ENCODE measurements around the gene TMEM63A.

Gene TMEM63A

DNA sequence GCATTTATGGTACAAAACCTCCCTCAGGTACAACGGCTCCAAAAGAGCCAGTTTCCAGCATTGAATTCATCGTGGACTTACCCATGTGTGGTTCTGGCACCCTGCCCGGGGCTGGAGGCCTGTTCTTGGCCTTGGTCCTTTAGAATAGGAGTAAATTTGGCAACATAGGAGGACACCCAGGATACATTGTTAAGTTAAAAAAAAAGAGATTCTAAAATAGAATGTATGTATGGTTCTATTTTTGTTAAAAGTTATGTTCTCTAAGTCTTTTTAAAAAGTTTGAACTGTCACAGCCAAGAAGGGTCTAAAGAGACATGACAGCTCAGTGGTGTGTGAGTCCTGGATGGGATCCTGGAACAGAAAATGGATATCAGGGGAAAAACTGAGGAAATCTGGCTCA, 46.3 kb downstream of the TMEM63A start:
- no peak for DNase-seq (ENCODE audit: extremely low read depth, insufficient read length)

DNA sequence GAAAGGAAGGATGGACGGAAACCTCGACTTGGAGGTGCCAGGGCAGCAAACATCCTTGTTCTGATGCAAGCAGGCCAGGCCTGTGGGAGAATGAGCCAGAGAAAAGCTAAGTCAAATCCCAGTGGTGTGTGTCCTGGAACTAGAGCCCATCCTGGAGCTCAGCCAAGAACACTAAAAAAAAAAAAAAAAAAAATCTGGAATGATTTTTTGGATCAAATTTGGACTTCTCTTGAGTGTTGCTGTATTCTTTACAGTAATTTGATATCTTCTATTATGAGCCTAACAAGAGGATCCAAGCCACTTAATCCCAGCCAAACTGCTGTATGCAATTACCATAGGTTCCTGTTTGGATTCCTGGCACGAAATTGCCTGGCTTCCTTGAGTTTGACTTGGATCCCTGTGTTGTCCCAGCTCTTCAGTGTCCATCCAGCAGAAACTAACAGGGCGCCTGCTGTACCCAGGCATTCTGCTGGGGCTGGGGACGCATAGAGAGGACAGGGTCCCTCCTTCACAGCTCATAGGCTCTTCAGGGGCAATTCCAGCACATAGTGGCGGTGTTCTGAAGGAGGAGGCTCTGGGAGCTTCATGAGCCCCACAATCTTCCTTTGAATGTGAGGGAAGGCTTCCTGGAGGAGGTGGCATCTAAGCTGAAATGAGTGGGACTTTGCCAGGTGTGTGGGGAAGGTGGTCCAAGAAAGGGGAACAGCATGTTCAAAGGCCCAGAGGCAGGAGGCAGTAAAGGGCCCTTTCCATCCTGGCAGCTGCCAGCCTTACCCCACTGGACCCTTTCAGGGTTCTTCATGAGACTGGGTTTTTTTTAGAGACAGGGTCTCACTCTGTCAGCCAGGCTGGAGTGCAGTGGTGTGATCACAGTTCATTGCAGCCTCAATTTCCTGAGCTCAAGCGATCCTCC, 47.5 kb downstream of the TMEM63A start:
- Histone ChIP-seq H3K4me3 (replicated peaks; ENCODE audit: low read depth, low read length) (no peak overlapping the region), H3K27me3 (replicated peaks; ENCODE audit: control insufficient read depth, insufficient read depth, low read length) (no peaks in the 10 kb centered on the region), H3K36me3 (ENCODE audit: control insufficient read depth, insufficient read depth, low read length) (no peaks in the 10 kb centered on the region)
- TF ChIP-seq, protein P1, sequence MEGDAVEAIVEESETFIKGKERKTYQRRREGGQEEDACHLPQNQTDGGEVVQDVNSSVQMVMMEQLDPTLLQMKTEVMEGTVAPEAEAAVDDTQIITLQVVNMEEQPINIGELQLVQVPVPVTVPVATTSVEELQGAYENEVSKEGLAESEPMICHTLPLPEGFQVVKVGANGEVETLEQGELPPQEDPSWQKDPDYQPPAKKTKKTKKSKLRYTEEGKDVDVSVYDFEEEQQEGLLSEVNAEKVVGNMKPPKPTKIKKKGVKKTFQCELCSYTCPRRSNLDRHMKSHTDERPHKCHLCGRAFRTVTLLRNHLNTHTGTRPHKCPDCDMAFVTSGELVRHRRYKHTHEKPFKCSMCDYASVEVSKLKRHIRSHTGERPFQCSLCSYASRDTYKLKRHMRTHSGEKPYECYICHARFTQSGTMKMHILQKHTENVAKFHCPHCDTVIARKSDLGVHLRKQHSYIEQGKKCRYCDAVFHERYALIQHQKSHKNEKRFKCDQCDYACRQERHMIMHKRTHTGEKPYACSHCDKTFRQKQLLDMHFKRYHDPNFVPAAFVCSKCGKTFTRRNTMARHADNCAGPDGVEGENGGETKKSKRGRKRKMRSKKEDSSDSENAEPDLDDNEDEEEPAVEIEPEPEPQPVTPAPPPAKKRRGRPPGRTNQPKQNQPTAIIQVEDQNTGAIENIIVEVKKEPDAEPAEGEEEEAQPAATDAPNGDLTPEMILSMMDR (IDR thresholded peaks at IDR 0.05; ENCODE audit: insufficient read depth, low read length, poor library complexity, severe bottlenecking) = no peak
- DNase-seq (ENCODE audit: extremely low read depth, insufficient read length) = no peak

More for the DNA sequence above, 46.3 kb downstream of the TMEM63A start:
- no peaks in the 10 kb centered on the region for H3K36me3 ChIP-seq (ENCODE audit: control insufficient read depth, insufficient read depth, low read length)
- TF ChIP-seq, protein P1 (IDR thresholded peaks at IDR 0.05; ENCODE audit: insufficient read depth, low read length, poor library complexity, severe bottlenecking) = no peak
- no peaks in the 10 kb centered on the region for H3K27me3 ChIP-seq (replicated peaks; ENCODE audit: control insufficient read depth, insufficient read depth, low read length)
- H3K4me3 ChIP-seq (replicated peaks; ENCODE audit: low read depth, low read length) = no peak overlapping the region

- Histone ChIP-seq H3K4me3 (replicated peaks; ENCODE audit: low read depth, low read length) (no peak overlapping the region), H3K27me3 (replicated peaks; ENCODE audit: control insufficient read depth, insufficient read depth, low read length) (no peaks in the 10 kb centered on the region), H3K36me3 (ENCODE audit: control insufficient read depth, insufficient read depth, low read length) (no peaks in the 10 kb centered on the region)
- DNase-seq (ENCODE audit: extremely low read depth, insufficient read length) = no peak
- TF ChIP-seq, protein P1 (IDR thresholded peaks at IDR 0.05; ENCODE audit: insufficient read depth, low read length, poor library complexity, severe bottlenecking) = no peak
Observed at GRCh38 chr1:225830841-225831240, 51.3 kb downstream of the TMEM63A start.

- TF ChIP-seq, protein P1 (IDR thresholded peaks at IDR 0.05; ENCODE audit: insufficient read depth, low read length, poor library complexity, severe bottlenecking) = no peak
- Histone ChIP-seq H3K27me3 (replicated peaks; ENCODE audit: control insufficient read depth, insufficient read depth, low read length) (no peaks in the 10 kb centered on the region), H3K36me3 (ENCODE audit: control insufficient read depth, insufficient read depth, low read length) (no peaks in the 10 kb centered on the region), H3K4me3 (replicated peaks; ENCODE audit: low read depth, low read length) (no peak overlapping the region)
- no peak for DNase-seq (ENCODE audit: extremely low read depth, insufficient read length)
Observed at GRCh38 chr1:225828706-225829345, 53.4 kb downstream of the TMEM63A start.

DNA sequence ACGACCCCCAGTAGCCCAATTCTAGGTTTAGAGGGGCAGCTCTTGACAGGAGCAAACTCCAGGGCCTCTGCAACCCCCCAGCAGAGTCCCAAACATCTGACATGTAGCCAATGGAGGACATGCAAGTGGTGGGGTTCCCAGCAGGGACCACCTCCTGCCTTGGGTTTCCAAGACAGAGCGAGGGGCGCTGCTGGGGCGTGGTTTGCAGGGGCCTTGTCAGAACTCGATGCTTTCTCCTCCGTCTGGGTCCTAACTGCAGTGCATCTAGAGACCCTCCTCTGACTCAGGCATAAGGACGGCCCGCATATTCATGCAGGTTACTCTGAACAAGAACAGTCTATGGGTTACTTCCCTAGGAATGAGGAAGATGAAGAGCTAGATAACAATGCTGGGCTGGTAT, 55.1 kb downstream of the TMEM63A start:
- TF ChIP-seq, protein P1 (IDR thresholded peaks at IDR 0.05; ENCODE audit: insufficient read depth, low read length, poor library complexity, severe bottlenecking) = no peak
- DNase-seq (ENCODE audit: extremely low read depth, insufficient read length) = no peak
- Histone ChIP-seq H3K27me3 (replicated peaks; ENCODE audit: control insufficient read depth, insufficient read depth, low read length) (no peaks in the 10 kb centered on the region), H3K4me3 (replicated peaks; ENCODE audit: low read depth, low read length) (no peak overlapping the region), H3K36me3 (ENCODE audit: control insufficient read depth, insufficient read depth, low read length) (no peaks in the 10 kb centered on the region)

Measured in GM06990 (cell line).